ENCODE results near the gene DACT2. TPM values are rescaled to one million over a fixed set of nuclear protein-coding genes. Genes with fewer than 3 reads are reported as not detected.

DACT2 gene
- total RNA-seq, 1 donor from 2014 or later = 0.36 TPM

DNA sequence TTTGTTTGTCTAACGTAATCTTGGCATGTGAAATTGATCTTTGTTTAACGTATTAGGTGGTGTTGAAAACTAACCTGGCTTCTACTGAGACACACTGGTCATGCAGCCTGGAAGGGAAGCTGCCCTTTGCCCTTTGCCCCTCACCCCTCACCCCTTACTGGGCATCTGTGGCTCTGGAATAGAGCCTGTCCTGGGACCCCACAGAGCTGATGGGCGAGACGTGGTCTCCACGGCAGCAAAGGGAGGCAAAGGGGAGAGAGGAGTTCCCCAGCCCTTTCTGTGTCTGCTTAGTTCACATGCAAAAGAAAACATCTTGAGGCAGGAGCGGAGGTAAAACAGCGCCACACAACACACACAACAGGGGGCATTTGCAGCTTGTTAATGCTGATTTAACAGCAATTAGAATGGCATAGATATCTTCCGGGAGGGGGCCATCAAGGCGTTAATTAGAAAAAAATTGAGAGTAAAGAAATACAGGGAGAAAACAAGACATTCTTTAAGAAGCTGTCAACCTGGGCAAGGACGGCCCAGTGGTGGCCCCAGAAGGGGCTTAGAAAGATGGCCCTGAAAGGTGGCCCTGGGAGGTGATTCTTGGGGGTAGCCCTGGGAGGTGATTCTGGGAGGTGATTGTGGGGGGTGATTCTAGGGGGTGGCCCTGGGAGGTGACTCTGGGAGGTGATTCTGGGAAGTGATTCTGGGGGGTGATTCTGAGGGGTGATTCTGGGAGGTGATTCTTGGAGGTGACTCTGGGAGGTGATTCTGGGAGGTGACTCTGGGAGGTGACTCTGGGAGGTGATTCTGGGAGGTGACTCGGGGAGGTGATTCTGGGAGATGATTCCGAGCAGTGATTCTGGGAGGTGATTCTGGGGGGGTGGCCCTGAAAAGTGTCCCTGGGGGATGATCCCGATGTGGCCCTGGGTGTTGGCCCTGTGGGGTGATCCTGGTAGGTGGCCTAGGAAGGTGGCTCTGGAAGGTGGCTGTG is 44.5 kb upstream of the DACT2 start:
- Mint-ChIP-seq H3K4me3 (peak overlapping the region; percentile 4), H3K4me1 (peaks cover 17% of the 10 kb centered on the region), H3K36me3 (no peaks in the 10 kb centered on the region), H3K27me3 (ENCODE audit: insufficient read depth, low read depth) (peaks cover 17% of the 10 kb centered on the region), H3K9me3 (peaks cover 32% of the 10 kb centered on the region), H3K27ac (no peak overlapping the region)
- Histone ChIP-seq H3K27me3 (no peaks in the 10 kb centered on the region), H3K9me3 (ENCODE audit: low read depth) (no peaks in the 10 kb centered on the region), H3F3A (ENCODE audit: low read depth) (no peaks in the 10 kb centered on the region), H3K27ac (no peak overlapping the region), H2AFZ (replicated peaks) (no peak overlapping the region), H3K9ac (no peak overlapping the region), H3K79me2 (ENCODE audit: low read depth) (no peaks in the 10 kb centered on the region), H3K4me3 (no peak overlapping the region), H3K36me3 (no peaks in the 10 kb centered on the region), H3K4me1 (no peaks in the 10 kb centered on the region), H4K20me1 (ENCODE audit: low read depth) (no peaks in the 10 kb centered on the region), H3K4me2 (no peak overlapping the region)
- DNase-seq (ENCODE audit: low spot score) = no peak
- no peak for TF ChIP-seq EZH2phosphoT487 (IDR thresholded peaks at IDR 0.05)
- no peak for TF ChIP-seq EZH2 (IDR thresholded peaks at IDR 0.05)
- TF ChIP-seq, protein P1, sequence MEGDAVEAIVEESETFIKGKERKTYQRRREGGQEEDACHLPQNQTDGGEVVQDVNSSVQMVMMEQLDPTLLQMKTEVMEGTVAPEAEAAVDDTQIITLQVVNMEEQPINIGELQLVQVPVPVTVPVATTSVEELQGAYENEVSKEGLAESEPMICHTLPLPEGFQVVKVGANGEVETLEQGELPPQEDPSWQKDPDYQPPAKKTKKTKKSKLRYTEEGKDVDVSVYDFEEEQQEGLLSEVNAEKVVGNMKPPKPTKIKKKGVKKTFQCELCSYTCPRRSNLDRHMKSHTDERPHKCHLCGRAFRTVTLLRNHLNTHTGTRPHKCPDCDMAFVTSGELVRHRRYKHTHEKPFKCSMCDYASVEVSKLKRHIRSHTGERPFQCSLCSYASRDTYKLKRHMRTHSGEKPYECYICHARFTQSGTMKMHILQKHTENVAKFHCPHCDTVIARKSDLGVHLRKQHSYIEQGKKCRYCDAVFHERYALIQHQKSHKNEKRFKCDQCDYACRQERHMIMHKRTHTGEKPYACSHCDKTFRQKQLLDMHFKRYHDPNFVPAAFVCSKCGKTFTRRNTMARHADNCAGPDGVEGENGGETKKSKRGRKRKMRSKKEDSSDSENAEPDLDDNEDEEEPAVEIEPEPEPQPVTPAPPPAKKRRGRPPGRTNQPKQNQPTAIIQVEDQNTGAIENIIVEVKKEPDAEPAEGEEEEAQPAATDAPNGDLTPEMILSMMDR (IDR thresholded peaks at IDR 0.05) = no peak

DNA sequence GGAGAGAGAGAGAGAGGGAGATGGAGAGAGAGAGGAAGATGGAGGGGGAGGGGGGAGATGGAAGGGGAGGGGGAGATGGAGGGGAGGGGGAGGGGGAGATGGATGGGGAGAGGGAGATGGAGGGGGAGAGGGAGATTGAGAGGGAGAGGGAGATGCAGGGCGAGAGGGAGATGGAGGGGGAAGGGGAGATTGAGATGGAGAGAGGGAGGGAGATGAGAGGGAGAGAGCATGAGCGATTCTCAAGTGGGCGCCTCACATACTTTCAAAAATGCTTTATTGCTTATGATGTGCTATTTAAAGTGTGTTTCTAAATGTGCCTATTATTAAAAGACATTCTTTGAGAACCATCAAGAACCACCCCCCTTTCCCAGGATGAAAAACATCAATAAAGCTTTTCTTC is 43.7 kb upstream of the DACT2 start:
- H3K4me3 ChIP-seq = no peak overlapping the region
- H3K27me3 ChIP-seq = no peaks in the 10 kb centered on the region
- Mint-ChIP-seq H3K27ac (no peak overlapping the region), H3K36me3 (no peaks in the 10 kb centered on the region), H3K4me1 (peaks cover 14% of the 10 kb centered on the region), H3K4me3 (no peak overlapping the region), H3K27me3 (ENCODE audit: insufficient read depth, low read depth) (peaks cover 10% of the 10 kb centered on the region), H3K9me3 (peaks cover 32% of the 10 kb centered on the region)
- DNase-seq (ENCODE audit: low spot score) = no peak
- no peaks in the 10 kb centered on the region for H3K9me3 ChIP-seq (ENCODE audit: low read depth)
- no peaks in the 10 kb centered on the region for H3K4me1 ChIP-seq
- H3K9ac ChIP-seq = no peak overlapping the region
- no peak overlapping the region for H3K4me2 ChIP-seq
- TF ChIP-seq EZH2phosphoT487 (IDR thresholded peaks at IDR 0.05) (no peak), EZH2 (IDR thresholded peaks at IDR 0.05) (no peak)
- TF ChIP-seq, protein P1 (IDR thresholded peaks at IDR 0.05) = no peak
- H3K79me2 ChIP-seq (ENCODE audit: low read depth) = no peaks in the 10 kb centered on the region
- H3K27ac ChIP-seq = no peak overlapping the region
- no peaks in the 10 kb centered on the region for H3F3A ChIP-seq (ENCODE audit: low read depth)
- no peaks in the 10 kb centered on the region for H3K36me3 ChIP-seq
- no peak overlapping the region for H2AFZ ChIP-seq (replicated peaks)
- no peaks in the 10 kb centered on the region for H4K20me1 ChIP-seq (ENCODE audit: low read depth)

DNA sequence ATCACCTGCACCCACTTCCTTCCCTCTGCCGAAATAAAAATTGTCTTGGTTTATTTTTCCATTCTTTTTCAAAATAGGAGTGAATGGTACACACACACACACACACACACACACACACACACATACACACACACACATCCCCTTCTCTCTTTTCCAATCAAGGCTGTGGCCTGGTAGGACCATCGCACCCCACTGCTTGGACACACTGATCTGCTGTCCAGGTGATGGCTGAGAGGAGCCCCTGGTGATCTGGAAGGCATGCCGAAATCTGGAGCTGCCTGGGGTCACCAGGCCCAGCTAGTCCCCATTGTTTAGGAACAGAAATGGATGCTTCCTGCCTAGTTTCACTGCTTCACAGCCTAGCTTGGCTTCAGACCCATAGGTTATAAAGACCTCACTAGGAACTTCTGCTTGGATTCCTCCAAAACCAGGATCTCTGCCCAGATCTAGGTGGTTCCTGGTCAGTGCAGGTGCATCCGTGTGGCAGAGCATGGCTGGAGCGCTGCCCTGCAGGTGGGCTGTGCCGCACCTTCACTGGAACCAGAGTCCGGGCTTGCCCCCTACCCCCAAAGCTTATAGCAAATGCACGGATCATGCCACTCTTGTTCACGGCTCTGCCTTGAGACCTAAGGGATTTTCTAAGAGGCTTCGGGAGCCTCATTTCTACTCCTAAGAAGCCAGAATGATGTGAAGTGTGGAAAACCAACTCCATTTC is 42.9 kb upstream of the DACT2 start:
- no peak overlapping the region for H3K9ac ChIP-seq
- DNase-seq (ENCODE audit: low spot score) = no peak
- H3K4me3 Mint-ChIP-seq = no peak overlapping the region
- no peaks in the 10 kb centered on the region for H3K36me3 Mint-ChIP-seq
- no peak overlapping the region for H3K4me2 ChIP-seq
- H2AFZ ChIP-seq (replicated peaks) = no peak overlapping the region
- H4K20me1 ChIP-seq (ENCODE audit: low read depth) = no peaks in the 10 kb centered on the region
- H3K9me3 ChIP-seq (ENCODE audit: low read depth) = no peaks in the 10 kb centered on the region
- no peak overlapping the region for H3K27ac Mint-ChIP-seq
- no peaks in the 10 kb centered on the region for H3F3A ChIP-seq (ENCODE audit: low read depth)
- H3K9me3 Mint-ChIP-seq = peaks cover 32% of the 10 kb centered on the region
- no peak overlapping the region for H3K27ac ChIP-seq
- no peaks in the 10 kb centered on the region for H3K36me3 ChIP-seq
- no peaks in the 10 kb centered on the region for H3K79me2 ChIP-seq (ENCODE audit: low read depth)
- H3K4me1 Mint-ChIP-seq = peaks cover 12% of the 10 kb centered on the region
- no peak overlapping the region for H3K4me3 ChIP-seq
- TF ChIP-seq, protein P1 (IDR thresholded peaks at IDR 0.05) = no peak
- peaks cover 10% of the 10 kb centered on the region for H3K27me3 Mint-ChIP-seq (ENCODE audit: insufficient read depth, low read depth)
- H3K27me3 ChIP-seq = no peaks in the 10 kb centered on the region
- no peaks in the 10 kb centered on the region for H3K4me1 ChIP-seq

All from neural progenitor cell (in vitro differentiated cells).